ENCODE results near the gene PLXNB3.
"Not testable (repeated sequence)": the region's sequence is repeated elsewhere in the genome, so short reads cannot be mapped to it uniquely, and the experiment has no call there.

DNA sequence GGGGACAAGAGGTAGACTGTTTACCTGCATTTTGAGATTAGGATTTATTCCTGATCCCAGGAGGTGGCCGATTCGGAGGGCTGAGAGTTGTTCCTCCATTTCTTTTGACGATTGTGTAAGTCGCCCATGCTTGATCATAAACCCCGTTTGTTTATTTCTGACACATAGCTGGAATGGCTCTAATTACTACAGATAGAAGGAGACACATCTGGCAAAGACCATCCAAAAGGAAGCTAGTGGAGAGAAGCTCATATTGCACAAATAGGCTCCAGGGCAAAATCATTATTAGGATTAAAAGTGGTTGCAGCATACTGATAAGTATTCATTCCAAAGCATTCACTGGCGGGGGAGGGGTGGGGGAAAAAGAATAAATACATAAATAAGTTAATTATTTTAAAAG, 17.1 kb upstream of the PLXNB3 start:
- not testable (repeated sequence) for TF ChIP-seq TCF7L2 (IDR thresholded peaks at IDR 0.05; ENCODE audit: low read depth, low read length)
- TF ChIP-seq, protein P1, sequence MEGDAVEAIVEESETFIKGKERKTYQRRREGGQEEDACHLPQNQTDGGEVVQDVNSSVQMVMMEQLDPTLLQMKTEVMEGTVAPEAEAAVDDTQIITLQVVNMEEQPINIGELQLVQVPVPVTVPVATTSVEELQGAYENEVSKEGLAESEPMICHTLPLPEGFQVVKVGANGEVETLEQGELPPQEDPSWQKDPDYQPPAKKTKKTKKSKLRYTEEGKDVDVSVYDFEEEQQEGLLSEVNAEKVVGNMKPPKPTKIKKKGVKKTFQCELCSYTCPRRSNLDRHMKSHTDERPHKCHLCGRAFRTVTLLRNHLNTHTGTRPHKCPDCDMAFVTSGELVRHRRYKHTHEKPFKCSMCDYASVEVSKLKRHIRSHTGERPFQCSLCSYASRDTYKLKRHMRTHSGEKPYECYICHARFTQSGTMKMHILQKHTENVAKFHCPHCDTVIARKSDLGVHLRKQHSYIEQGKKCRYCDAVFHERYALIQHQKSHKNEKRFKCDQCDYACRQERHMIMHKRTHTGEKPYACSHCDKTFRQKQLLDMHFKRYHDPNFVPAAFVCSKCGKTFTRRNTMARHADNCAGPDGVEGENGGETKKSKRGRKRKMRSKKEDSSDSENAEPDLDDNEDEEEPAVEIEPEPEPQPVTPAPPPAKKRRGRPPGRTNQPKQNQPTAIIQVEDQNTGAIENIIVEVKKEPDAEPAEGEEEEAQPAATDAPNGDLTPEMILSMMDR (IDR thresholded peaks at IDR 0.05), result not testable (repeated sequence)
